Tibial nerve (tissue), 4 donors: ENCODE results near the gene INPP4A. TPM values are rescaled to one million over a fixed set of nuclear protein-coding genes. Genes with fewer than 3 reads are reported as not detected.
A peak's percentile ranks its signal among the peaks of the same experiment; 100 is the strongest.

Source experiments
- DNase-seq, 2 donors: peaks; one replicate each; pipeline ENCODE4 v3.0.0-alpha.2; 2019; ENCODE audit warnings: low spot score in 2 of 2
- H3K27ac ChIP-seq, 4 donors: fragments of 200-600 bp; sonication (generic) in 3 of 4; one replicate each; pipeline ENCODE4 v1.5.1; 2017 to 2019; ENCODE audit warnings: mild to moderate bottlenecking in 1 of 4
- H3K27me3 ChIP-seq, 2 donors: fragments of 200-600 bp; sonication (generic) in 1 of 2; one replicate each; pipeline versions ENCODE4 v1.5.1 to v1.6.0; 2017 to 2019
- H3K36me3 ChIP-seq, 3 donors: fragments of 200-600 bp; sonication (generic); one replicate each; pipeline ENCODE4 v1.5.1; 2018 to 2019
- H3K4me1 ChIP-seq, 4 donors: fragments of 200-600 bp; sonication (generic) in 3 of 4; one replicate each; pipeline ENCODE4 v1.5.1; 2017 to 2019
- H3K4me3 ChIP-seq, 4 donors: fragments of 200-600 bp; sonication (generic) in 3 of 4; one replicate each; pipeline ENCODE4 v1.5.1; 2017 to 2019; ENCODE audit warnings: mild to moderate bottlenecking in 1 of 4, moderate library complexity in 1 of 4
- H3K9me3 ChIP-seq, 4 donors: fragments of 200-600 bp; sonication (generic) in 3 of 4; one replicate each; pipeline ENCODE4 v1.5.1; 2017 to 2019
- CTCF ChIP-seq, 5 experiments: fragments of 200-600 bp in 3 of 5; fragments of 450-650 bp in 2 of 5; sonication (generic) in 3 of 5; IDR thresholded peaks; one replicate each; pipeline ENCODE4 v1.5.1; 2016 to 2019; ENCODE audit warnings: antibody characterized with exemption in 5 of 5, mild to moderate bottlenecking in 3 of 5, moderate library complexity in 2 of 5
- EP300 ChIP-seq, 2 donors: sonication (generic); formaldehyde crosslinking; IDR thresholded peaks; one replicate each; pipeline ENCODE4 v1.6.1; 2017; ENCODE audit warnings: antibody characterized with exemption in 2 of 2, mild to moderate bottlenecking in 1 of 2
- POLR2A ChIP-seq, 2 donors: fragments of 450-650 bp; IDR thresholded peaks; one replicate each; pipeline ENCODE4 v1.6.1; 2017; ENCODE audit warnings: antibody characterized with exemption in 2 of 2, mild to moderate bottlenecking in 2 of 2, moderate library complexity in 2 of 2
- WGBS, 2 donors: methylation state at CpG; one replicate each; pipeline ENCODE4 v1.1.5; 2018; 5-methylcytosine and 5-hydroxymethylcytosine counted together
- total RNA-seq, 4 donors: library from RNA; depleted of rRNA; stranded (reverse); fragments of >200 nt; gene quantifications; one replicate each; pipeline ENCODE4 v1.1.0, GENCODE V29; 2016

Gene INPP4A
- total RNA-seq, 4 donors from 2014 or later = 23.7 to 45.0 (median 30.9) TPM

- H3K36me3 ChIP-seq = peaks cover 0 to 32% (median 0%) of the 10 kb centered on the region in 3 donors
- TF ChIP-seq EP300 (IDR thresholded peaks at IDR 0.05) (peak; percentile 65 to 98), POLR2A (IDR thresholded peaks at IDR 0.05) (peak; percentile 69 to 80), CTCF (IDR thresholded peaks at IDR 0.05) (peak in 2 of 5 experiments; percentile 38 to 52)
- H3K27ac ChIP-seq = peak within 1 kb of the TSS; percentile 89 to 99 (median 94)
- H3K9me3 ChIP-seq = no peaks in the 10 kb centered on the region
- no peaks in the 10 kb centered on the region for H3K27me3 ChIP-seq
- WGBS, 2 donors = 0 to 2% methylated on average over 22 to 46 of the region's 93 CpGs
- H3K4me1 ChIP-seq = peaks cover 0 to 68% (median 38%) of the 10 kb centered on the region in 4 donors
- H3K4me3 ChIP-seq = peak within 1 kb of the TSS; percentile 63 to 87 (median 78)
- peak; percentile 68 to 72 for DNase-seq
These were observed 163.7 kb downstream of the INPP4A start, which contains the start of the genes COA5 and UNC50 for GRCh38 chr2:98608116-98608961. TSS of gene COA5 (minus strand) at chr2:98608512. CDS start at chr2:98608405, 107 bp downstream. TSS of gene UNC50 (plus strand) at chr2:98608589. CDS start at chr2:98609760, 1,171 bp downstream.

GRCh38 chr2:98608962-98609604 lies 164.4 kb downstream of the INPP4A start:
- Histone ChIP-seq H3K27ac (peak overlapping the region; percentile 89 to 99 (median 94)), H3K4me3 (peak overlapping the region; percentile 63 to 87 (median 78)), H3K36me3 (peaks cover 0 to 34% (median 0%) of the 10 kb centered on the region in 3 donors), H3K27me3 (no peaks in the 10 kb centered on the region), H3K4me1 (peaks cover 0 to 68% (median 38%) of the 10 kb centered on the region in 4 donors), H3K9me3 (no peaks in the 10 kb centered on the region)
- 1 to 2% methylated on average over 24 to 29 of the region's 29 CpGs for WGBS, 2 donors
- TF ChIP-seq EP300 (IDR thresholded peaks at IDR 0.05) (no peak), CTCF (IDR thresholded peaks at IDR 0.05) (no peak)
- no peak for DNase-seq

GRCh38 chr2:98614024-98614739 lies 169.5 kb downstream of the INPP4A start:
- Histone ChIP-seq H3K4me1 (peaks cover 0 to 35% (median 22%) of the 10 kb centered on the region in 4 donors), H3K36me3 (peaks cover 0 to 81% (median 0%) of the 10 kb centered on the region in 3 donors), H3K9me3 (no peaks in the 10 kb centered on the region), H3K27me3 (no peaks in the 10 kb centered on the region), H3K27ac (no peak overlapping the region), H3K4me3 (no peak overlapping the region)
- no peak for DNase-seq
- WGBS, 2 donors = 93 to 94% methylated on average over 9 of the region's 9 CpGs
- TF ChIP-seq CTCF (IDR thresholded peaks at IDR 0.05) (no peak), EP300 (IDR thresholded peaks at IDR 0.05) (no peak), POLR2A (IDR thresholded peaks at IDR 0.05) (no peak)

- Histone ChIP-seq H3K4me1 (peaks cover 0 to 22% (median 9%) of the 10 kb centered on the region in 4 donors), H3K9me3 (no peaks in the 10 kb centered on the region), H3K27ac (no peak overlapping the region), H3K36me3 (peaks cover 0 to 83% (median 0%) of the 10 kb centered on the region in 3 donors), H3K27me3 (no peaks in the 10 kb centered on the region), H3K4me3 (no peak overlapping the region)
- WGBS, 2 donors = 83 to 84% methylated on average over 5 of the region's 5 CpGs
- no peak for DNase-seq
- no peak for TF ChIP-seq POLR2A (IDR thresholded peaks at IDR 0.05)
- TF ChIP-seq CTCF (IDR thresholded peaks at IDR 0.05) = no peak
These were observed 170.8 kb downstream of the INPP4A start for GRCh38 chr2:98615481-98615880.
